ENCODE measurements around the gene TAF4.
"Not testable (repeated sequence)": the region's sequence is repeated elsewhere in the genome, so short reads cannot be mapped to it uniquely, and the experiment has no call there.

TAF4 gene

GRCh38 chr20:61958773-61959700, 106.6 kb downstream of the TAF4 start:
- DNase-seq = no peak

- no peak for DNase-seq
These were observed 107.5 kb downstream of the TAF4 start for GRCh38 chr20:61957961-61958715.

- DNase-seq = peak; percentile 71
These were observed 109.0 kb downstream of the TAF4 start for GRCh38 chr20:61956396-61957342.

GRCh38 chr20:61955668-61956395, 109.8 kb downstream of the TAF4 start:
- DNase-seq = no peak

- peak; percentile 72 for DNase-seq
These were observed 111.2 kb downstream of the TAF4 start for GRCh38 chr20:61954276-61955021.

GRCh38 chr20:61953037-61954021, 112.4 kb downstream of the TAF4 start:
- DNase-seq = no peak

- DNase-seq = no peak
These were observed 113.8 kb downstream of the TAF4 start for GRCh38 chr20:61951695-61952533.

GRCh38 chr20:61950641-61951071, 115.0 kb downstream of the TAF4 start:
- no peak for DNase-seq

GRCh38 chr20:61949714-61950640, 115.7 kb downstream of the TAF4 start:
- DNase-seq = no peak

- no peak for DNase-seq
These were observed 116.3 kb downstream of the TAF4 start for GRCh38 chr20:61949363-61949713.

- DNase-seq = no peak
These were observed 116.9 kb downstream of the TAF4 start for GRCh38 chr20:61948586-61949362.

GRCh38 chr20:61948056-61948455, 117.6 kb downstream of the TAF4 start:
- DNase-seq = not testable (repeated sequence)

- DNase-seq = not testable (repeated sequence)
These were observed 120.2 kb downstream of the TAF4 start for GRCh38 chr20:61945495-61945894.

- DNase-seq = not testable (repeated sequence)
These were observed 120.7 kb downstream of the TAF4 start for GRCh38 chr20:61944967-61945366.

- no peak for DNase-seq
These were observed 123.2 kb downstream of the TAF4 start for GRCh38 chr20:61942526-61942925.

- no peak for DNase-seq
These were observed 123.8 kb downstream of the TAF4 start for GRCh38 chr20:61941721-61942405.
